Measurements from ENCODE around the gene ARID2.

The ARID2 gene

DNA sequence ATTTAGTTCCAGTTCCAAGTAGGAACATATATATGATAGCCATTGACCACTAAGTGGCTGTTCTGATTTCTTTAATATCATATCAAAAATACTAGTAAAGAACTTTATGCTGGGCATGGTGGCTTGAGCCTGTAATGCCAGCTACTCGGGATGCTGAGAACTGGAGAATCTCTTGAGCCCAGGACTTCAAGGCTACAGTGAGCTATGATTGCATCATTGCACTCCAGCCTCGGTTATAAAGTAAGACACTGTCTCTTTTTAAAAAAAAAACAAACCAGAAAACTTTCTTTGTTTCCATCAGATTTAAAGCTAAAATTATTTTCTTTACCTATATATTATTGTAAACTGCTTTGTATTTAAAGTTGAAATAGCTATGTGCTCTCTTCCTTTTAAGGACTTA lies 133.8 kb downstream of the ARID2 start:
- DNase-seq (ENCODE audit: low read depth in 2 of 2), result no peak

DNA sequence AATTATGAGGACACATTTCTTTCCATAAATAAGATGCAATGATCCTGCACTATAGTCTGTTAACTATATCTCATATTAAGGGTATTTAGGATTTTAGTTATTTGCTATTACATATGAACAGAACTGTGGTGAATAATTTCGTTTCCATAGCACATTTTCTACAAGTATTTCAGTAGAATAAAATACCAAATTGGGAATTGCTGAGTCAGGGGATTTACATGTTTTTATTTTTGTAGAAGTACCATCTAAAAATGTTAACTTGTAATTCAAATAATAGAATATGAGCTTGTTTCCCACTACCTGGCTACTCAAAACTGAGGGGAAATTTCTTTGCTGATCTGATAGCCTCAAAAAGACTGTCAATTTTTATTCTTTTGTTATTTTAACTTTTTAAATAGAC lies 136.8 kb downstream of the ARID2 start:
- DNase-seq (ENCODE audit: low read depth in 2 of 2), result no peak

DNA sequence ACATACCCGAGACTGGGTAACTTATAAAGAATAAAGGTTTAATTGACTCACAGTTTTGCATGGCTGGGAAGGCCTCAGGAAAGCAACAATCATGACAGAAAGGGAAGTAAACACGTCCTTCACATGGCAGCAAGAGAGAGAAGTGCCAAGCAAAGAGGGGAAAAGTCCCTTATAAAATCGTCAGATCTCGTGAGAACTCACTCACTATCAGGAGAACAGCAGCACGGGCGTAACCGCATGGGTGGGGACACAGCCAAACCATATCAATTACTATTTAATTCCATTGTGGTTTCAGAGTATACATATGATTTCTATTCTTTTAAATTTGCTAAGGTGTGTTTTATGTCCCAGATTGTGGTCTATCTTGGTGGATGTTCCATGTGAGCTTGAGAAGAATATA lies 142.9 kb downstream of the ARID2 start:
- DNase-seq (ENCODE audit: low read depth in 2 of 2), result no peak

DNA sequence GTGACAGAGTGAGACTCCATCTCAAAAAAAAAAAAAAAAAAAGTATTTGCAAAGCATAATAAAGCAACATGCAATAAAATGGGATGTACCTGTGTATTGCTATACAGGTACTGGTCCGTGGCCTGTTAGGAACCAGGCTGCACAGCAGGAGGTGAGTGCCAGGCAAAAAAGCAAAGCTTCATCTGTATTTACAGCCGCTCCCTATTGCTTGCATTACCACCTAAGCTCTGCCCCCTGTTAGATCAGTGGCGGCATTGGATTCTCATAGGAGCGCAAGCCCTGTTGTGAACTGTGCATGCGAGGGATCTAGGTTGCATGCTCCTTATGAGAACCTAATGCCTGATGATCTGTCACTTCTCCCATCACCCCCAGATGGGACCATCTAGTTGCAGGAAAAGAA lies 147.6 kb downstream of the ARID2 start:
- DNase-seq (ENCODE audit: low read depth in 2 of 2), result no peak

DNA sequence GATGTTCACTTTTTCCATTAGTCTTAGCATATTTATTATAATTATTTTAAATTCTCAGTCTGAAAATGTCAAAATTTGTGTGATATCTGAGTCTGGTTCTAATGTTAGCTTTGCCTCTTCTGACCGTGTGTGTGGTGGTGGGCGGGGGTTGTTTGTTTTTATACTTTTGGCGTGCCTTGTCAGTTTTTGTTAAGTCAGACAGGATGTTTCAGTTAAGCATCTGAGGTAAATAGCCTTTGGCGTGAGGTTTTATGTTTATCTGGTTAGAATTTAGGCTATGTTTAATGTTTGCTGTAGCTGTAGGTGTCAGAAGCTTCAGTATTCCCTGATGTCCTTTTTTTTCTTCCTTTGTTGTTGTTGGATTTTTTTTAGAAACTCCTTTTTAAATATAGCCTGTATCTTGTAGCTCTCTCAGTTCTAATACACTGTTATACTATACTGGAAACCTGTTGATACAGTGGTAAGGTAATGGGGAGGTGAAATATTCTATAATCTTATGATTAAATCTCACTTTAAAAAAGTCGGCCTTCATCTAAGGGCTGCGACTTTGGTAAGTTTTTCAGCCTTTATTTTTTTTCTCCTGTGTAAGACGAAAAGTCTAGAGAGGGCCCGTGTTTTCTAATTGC lies 149.2 kb downstream of the ARID2 start:
- no peak for DNase-seq (ENCODE audit: low read depth in 2 of 2)

DNA sequence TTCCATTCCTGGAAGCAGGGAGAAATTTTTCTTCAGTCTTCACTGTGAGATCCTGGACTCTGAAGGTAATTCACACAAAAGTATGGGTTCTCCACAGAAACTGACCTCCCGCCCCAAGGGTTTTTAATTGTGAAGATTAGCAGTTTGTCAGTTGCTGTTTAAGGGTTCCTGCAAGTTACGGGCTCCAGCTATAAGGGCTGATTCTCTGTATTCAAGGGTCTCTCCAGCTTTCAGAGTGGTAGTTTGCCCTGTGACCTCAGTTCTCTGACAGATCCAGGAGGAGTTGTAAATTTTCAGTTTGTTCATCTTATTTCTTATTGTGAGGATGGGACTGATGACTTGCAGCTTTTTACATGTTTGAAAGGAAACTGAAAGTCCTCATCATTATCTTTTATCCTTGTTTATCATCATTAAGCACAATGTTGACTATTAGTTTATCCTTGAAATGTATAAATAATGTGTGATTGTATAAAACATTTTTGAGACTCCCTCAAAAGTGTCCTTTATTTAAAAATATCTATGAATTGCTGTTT lies 149.9 kb downstream of the ARID2 start:
- no peak for DNase-seq (ENCODE audit: low read depth in 2 of 2)

DNA sequence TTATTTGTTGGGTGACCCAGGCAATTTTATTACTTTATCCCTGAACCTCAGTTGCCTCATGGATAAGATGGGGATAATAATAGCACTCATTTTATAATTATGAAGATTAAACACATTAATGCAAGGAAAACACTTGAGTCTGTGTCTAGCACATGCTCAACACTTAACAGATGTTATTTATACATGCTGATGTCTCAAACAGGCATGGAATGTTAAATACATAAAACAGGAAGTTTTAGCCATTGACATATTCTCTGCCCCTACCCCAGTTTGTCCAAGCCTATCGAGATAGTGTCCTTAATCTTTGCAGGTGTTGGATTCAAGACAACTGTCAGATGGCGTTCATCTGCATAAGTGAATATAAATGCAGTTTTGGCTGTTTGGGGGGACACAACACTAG lies 151.0 kb downstream of the ARID2 start:
- DNase-seq (ENCODE audit: low read depth in 2 of 2), result no peak

DNA sequence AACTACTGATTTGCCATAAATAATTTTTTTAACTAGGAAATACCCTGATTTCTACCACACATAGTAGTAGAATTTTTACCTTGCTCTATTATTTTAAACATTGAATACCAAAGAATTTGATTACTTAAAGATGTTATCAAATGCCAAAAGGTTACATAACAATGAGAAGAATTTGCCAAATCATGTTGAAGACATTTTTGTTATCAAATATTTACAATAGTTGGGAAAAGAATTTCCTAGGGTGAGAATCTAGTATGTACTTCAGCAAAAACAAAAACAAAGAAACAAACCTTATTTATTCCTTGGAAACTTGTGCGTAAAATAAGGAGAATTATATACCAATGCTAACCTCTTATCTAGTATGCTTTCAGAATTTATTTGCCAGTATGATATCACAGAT lies 153.7 kb downstream of the ARID2 start:
- no peak for DNase-seq (ENCODE audit: low read depth in 2 of 2)

DNA sequence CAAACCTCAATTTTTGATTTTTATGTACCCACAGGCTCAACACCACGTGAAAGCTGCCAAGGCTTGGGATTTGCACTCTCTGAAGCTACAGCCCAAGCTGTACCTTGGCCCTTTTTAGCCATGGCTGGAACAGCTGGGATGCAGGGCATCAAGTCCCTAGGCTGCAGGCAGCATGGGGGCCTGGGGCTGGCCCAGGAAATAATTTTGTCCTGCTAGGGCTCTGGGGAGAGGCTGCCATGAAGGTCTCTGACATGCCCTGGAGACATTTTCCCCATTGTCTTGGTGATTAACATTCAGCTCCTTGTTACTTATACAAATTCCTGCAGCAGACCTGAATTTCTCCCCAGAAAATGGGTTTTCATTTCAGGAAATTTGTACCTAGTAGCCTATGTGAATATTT lies 157.2 kb downstream of the ARID2 start:
- DNase-seq (ENCODE audit: low read depth in 2 of 2), result no peak

DNA sequence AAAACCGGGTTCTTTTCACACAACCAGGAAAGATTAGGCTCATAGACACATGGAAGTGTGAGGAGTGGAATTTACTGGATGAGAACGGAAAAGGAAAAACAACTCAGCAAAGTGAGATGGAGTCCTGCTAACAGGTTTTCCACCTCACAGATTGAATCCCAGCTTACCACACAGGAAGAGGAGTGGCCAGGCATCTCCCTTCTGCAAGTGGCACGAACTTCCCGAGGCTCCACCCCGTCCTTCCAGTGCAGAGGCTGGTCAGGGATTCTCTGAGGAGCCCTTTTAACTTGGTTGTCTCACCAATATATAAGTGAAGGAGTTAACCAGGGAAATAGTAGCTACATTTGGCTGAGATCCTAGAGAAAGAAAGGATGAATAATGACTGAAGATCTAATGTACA lies 158.0 kb downstream of the ARID2 start:
- no peak for DNase-seq (ENCODE audit: low read depth in 2 of 2)

DNA sequence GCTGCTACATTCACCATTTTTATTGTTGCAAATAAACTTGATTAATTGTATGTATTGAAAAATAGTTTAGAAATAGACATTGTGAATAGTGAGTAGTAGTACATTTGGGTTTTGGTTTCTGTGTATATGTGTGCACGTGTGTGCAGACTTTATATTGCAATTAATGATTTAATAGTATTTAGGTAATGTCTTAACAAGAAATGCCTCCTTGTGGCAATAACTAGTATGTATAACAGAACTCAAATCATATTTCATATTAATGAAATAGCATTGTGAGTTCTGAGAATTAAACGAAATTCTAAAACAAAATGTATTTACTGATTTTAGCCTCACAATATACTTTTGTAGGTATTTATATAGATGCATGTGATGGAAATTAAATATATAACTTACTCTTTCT lies 160.8 kb downstream of the ARID2 start:
- DNase-seq (ENCODE audit: low read depth in 2 of 2), result no peak

DNA sequence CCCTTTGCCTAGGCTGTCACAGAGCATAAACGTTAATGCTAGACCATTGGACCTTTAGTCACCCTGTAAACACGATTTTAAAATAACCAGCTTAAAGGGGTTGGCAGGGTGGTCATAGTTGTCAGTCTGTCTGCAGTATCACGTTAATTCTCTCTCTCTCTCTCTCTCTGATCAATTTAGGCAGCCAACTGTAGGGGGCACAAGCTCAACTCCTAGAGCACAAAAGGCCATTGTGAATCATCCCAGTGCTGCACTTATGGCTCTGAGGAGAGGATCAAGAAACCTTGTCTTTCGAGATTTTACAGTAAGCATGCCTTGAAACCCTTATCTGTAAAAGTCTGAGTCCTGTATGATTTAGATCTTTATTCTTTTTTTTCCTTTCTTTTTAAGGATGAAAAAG lies 163.7 kb downstream of the ARID2 start:
- no peak for DNase-seq (ENCODE audit: low read depth in 2 of 2)

DNA sequence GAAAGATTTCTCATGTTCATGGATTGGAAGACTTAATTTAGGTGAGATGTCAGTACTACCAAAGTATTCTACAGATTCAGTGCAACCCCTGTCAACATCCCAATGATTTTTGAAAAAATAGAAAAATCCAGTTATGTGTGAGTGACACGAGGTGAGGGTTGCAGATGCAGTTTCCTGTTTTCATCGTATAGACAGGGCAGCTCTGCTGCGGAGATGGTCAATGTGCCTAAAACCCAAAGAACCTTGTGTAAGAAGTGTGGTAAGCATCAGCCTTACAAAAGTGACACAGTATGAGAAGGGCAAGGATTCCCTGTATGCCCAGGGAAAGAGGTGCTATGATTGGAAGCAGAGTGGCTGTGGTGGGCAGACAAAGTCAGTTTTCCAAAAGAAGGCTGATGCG lies 166.5 kb downstream of the ARID2 start:
- DNase-seq (ENCODE audit: low read depth in 2 of 2), result no peak

DNA sequence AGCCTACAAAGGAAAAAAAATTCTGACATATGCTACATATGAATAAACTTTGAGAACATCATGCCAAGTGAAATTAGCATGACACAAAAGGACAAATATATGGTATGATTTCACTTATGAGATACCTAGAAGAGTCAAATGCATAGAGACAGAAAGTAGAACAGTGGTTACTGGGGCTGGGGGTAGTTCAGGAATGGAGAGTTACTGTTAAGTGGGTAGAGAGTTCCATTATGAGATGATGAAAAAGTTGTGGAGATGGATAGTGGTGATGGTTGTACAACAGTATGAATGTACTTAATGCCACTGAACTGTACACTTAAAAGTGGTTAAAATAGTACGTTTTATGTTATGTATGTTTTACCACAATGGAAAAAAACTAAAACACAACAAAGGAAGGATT lies 168.6 kb downstream of the ARID2 start:
- no peak for DNase-seq (ENCODE audit: low read depth in 2 of 2)

DNA sequence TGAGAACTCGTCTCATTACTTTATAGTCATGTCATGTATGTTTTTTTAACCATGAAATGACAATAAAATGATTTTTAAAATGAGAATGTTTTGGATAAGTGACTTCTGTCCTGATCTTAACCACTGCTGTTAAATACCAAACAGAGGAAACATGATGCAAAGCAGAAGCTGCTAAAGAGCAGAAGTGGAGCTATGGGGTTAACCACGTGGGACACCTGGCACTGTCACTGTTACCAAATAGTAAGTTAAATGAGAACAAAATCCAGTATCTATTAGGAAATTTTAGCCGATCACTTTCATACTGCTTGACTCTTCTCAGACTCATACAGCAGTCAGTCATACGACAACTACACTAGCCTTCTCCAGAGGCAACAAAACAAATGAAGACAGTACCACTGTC lies 178.4 kb downstream of the ARID2 start:
- DNase-seq (ENCODE audit: low read depth in 2 of 2), result no peak

DNA sequence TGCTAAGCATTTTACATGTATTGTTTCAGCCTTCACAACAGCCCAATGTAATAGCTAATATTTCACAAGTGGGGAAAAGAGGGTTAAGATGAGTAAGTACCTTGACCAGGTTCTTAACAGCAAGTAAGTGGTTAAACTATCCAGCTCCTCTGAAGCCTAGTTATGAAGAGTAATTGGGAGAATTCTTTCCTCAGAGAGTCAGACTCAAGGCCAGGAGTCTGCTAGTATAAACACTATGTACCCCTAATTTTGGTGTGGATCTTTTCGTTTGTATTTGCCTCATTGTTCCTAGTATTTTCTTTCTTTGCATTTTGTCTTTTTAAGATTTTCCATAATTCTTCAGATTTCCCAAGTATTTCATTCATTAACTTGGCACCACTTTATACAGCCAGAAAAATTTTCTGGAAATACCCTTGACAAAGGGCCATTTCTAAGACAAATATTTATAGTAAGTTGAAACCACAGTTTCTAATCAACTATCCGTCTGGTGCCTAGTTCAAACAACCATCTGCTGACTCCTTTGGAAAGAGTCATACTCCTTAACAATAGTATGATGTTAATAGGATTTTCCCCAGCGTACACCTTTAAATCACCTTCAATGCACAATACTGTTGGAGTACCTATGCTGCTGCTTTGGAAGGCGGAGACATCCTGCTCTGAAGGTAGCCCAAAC lies 179.7 kb downstream of the ARID2 start:
- no peak for DNase-seq (ENCODE audit: low read depth in 2 of 2)

DNA sequence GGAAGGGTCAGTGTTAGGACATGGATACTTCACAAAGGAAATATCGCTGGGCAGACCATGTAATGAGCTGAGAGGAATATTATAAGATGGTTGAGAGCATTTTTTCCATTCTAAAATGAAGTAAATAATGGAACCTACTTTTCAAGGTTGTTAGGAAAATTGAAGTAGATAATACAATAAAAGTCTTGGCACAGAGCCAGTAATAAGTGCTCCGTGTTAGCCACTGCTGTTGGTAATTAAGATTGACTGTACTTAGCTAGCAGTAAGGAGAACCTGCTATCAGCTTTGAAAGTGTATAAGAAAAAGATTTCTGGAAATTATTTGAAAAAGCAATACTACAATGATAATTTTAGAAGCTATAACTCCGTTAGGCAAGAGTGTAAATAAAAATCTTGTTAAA lies 183.3 kb downstream of the ARID2 start:
- no peak for DNase-seq (ENCODE audit: low read depth in 2 of 2)

DNA sequence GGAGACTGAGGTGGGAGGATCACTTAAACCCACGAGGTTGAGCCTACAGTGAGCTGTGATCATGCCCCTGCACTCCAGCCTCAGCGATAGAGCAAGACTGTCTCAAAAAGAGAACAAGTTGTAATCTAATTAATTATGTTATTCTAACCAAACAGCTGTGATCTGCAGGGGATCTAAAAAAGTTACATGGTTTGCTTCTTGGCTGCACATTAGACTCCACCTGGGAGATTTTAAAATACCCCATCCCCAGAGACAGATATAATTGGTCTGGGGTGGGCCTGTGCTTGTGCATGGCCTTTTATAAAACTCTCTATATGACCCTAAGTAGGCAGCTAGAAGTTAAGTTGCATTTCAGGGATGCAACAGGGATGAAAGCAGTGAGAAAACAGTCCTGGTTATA lies 184.1 kb downstream of the ARID2 start:
- DNase-seq (ENCODE audit: low read depth in 2 of 2), result no peak

DNA sequence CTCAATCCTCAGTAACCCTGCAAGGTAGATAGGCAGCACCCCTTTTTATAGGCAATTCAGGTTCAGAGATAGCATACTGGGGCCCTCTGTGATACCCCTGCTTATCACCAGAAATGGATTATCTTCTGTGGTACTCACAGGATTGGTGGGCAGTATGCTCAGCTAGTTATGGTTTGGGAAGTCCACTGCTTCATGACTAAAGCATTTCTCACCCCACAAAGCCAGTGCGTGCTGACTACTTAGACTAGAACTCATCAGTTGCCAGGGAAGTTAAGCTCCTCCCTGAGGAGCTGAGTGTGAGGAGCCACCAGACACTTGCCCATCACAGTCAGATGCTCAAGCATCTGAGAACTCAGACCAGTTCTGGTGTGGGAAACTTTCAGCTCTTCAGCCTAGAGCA lies 184.6 kb downstream of the ARID2 start:
- no peak for DNase-seq (ENCODE audit: low read depth in 2 of 2)

DNA sequence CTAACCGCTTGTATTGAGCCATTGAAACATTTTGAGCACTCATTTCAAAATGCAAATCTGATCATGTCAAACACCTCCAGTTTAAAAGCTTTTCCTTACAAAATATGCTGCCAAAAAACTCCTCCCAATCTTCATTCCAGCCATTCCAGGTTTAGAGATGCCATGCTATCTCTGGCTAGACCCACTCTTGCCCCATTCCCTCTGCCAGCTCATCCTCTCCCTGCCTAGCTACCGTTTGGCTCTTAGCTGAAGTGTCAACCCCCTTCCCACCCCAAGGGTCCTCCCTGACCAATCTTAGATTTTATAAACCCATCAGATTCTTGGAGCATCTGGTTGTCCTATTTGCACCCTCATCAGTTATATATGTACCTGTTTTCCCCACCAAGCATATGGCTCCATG lies 185.9 kb downstream of the ARID2 start:
- no peak for DNase-seq (ENCODE audit: low read depth in 2 of 2)

DNA sequence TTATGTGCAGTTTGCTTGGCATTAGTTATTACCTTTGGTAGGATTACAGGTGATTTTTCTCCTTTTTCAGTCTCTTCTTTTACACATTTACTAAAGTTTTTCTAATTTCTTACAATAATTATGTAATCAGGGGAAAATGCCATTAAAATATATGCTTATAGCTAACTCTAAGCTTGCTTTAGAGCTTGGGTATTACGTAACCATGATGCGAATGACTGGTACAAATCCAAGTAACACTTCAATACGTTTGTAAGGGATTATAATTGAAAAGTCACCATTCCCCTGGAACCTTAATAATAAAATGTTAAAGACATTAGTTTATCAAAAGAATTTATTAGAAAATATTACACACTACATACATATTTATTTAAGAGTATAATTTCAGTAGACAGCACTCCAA lies 189.3 kb downstream of the ARID2 start:
- DNase-seq (ENCODE audit: low read depth in 2 of 2), result no peak

DNA sequence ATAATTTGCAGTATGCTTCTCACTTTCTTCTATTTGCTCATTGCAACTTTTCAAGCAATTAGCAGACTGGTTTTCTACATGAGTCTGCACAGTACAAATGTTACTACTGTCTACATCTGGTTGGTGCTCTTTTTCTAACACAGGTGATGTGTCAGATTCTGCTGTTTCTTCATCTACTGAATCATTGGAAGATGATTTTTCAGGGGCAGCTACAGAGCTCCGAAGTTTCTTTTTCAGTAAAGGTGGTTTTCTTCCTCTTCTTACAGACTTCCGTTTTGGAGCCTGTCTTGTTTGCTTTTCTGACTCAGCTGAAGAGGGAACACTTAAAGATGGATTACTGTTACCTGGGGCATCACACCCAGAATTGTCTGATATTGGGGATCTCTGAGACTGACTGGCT lies 198.8 kb downstream of the ARID2 start:
- DNase-seq (ENCODE audit: low read depth in 2 of 2), result no peak

DNA sequence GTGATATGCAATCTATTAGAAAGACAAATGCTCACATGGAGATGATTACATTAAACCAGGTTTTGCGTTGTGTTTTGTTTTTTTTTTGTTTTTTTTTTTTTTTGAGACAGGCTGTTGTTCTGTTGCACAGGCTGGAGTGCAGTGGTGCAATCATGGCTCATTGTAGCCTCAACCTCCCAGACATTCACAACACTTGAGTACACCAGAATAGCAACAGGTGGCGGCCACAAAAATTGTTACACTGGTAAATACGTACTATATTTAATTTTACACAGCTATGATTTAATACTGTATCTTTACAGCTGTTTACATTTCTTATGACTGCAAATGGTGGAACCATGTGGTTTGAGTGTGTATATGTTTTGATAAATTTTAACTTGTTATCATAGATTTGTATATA lies 200.9 kb downstream of the ARID2 start:
- DNase-seq (ENCODE audit: low read depth in 2 of 2), result no peak

DNA sequence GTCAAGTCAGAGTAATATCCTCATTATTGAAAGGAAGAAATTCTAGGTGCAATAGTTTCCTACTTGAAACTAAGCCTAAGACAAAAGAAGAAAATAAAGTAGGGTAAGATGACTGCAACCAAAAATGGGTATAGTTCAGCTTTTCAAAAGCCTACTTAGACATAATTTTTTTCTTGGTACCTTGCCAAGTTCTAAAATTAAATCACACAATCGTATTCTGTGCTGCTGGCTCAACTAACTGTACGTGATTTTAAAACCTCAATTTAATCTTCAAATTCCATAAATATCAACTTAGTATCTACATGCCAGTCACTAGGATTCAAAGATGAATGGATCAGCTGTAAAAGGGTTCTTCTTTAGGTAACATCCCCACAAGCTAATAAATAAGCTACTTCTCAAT lies 204.0 kb downstream of the ARID2 start:
- DNase-seq (ENCODE audit: low read depth in 2 of 2), result no peak
